GM19099 (cell line): ENCODE measurements around the gene PIP4K2B.

ENCODE experiments used
- POLR2A ChIP-seq: IDR thresholded peaks from 3 replicates; pipeline ENCODE4 v1.6.1; 2011; ENCODE audit warnings: low read depth; ENCODE audit not compliant: insufficient read length; ENCODE audit errors: extremely low read depth

Gene PIP4K2B

DNA sequence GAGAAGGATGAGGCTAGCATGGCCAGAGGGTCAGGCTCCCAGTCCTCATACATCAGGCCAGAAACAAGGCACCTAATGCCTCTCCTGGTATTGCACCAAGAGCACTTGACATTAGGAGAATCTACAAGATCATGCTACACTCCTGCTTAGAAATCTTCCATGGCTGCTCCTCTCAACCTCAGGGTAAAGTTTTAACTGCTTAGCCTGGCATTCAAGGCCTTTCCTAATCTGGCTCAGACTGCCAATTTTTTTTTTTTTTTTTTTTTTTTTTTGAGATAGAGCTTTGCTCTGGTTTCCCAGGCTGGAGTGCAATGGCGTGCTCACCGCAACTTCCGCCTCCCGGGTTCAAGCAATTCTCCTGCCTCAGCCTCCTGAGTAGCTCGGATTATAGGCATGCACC, 8.2 kb downstream of the PIP4K2B start:
- TF ChIP-seq POLR2A: no peak

GRCh38 chr17:38789185-38789584, 10.2 kb downstream of the PIP4K2B start:
- TF ChIP-seq POLR2A: no peak

GRCh38 chr17:38786372-38786771, 13.0 kb downstream of the PIP4K2B start:
- no peak for TF ChIP-seq POLR2A

DNA sequence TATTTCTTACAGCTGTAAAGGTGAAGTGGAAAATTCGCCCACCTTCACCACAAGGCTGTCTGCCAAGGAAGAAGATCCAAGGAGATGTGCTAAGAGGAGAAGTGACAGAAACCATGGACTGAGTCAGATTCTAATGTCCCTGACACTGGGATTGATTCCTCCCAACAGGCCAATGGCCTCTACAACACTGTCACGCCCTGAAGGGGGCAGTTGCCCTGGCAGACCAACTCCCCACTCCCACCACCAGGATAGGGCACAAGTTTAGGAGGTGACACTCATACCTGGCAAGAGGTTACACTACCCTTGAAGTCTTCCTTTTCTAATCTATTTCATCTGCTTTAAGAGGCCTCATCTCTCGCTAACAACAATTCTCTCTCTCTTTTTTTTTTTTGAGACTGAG, 16.1 kb downstream of the PIP4K2B start:
- TF ChIP-seq POLR2A: no peak

GRCh38 chr17:38779965-38780752, 19.2 kb downstream of the PIP4K2B start:
- no peak for TF ChIP-seq POLR2A

DNA sequence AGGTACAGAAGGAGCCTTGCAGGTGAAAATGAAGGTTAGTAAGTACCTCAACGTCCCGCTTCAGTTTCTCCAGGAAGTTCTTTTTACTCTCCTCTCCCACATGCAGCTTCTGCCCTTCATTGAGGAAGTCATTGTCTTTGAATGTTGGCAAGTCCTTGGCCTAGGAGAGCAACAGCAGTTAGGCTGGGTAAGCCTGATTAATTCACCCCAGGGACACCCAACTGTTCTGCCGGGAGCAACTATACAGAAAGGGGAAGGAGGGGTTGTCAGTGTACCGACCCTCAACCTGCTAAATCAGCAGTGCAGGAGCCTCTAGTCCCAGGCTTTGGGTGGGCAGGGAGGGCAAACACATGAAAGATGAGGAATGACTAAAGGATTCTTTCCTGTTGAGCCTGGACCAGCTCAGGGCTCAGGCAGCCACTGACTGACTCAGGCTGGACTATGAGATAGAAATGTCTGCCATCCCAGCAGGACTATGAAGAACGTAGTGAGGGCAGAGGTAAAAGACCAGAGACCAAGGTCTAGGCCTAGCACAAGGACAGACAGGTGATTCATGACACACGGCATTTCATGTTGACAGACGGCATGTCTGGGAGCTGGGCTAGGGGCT, 21.6 kb downstream of the PIP4K2B start:
- TF ChIP-seq POLR2A: no peak

- TF ChIP-seq POLR2A: no peak
These were observed 26.1 kb downstream of the PIP4K2B start for GRCh38 chr17:38773258-38773657.

DNA sequence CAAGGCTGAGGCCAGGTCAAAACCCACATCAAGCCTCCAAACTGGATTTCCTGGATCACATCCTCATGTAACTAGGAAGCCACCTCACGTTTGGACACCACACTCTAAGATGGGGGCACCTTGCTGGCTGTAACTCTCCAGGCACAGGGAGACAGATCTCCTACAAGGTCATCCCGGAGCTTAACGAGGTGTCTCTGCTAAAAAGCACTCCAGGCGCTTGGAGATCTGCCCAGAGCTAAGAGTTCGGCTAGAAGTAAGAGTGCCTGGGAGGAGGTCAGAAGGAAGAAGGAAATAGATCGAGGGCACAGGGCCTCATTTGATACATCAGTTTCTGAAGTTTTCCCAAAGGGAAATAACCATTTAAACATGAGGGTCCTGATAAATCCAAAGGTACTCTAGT, 30.9 kb downstream of the PIP4K2B start:
- no peak for TF ChIP-seq POLR2A

DNA sequence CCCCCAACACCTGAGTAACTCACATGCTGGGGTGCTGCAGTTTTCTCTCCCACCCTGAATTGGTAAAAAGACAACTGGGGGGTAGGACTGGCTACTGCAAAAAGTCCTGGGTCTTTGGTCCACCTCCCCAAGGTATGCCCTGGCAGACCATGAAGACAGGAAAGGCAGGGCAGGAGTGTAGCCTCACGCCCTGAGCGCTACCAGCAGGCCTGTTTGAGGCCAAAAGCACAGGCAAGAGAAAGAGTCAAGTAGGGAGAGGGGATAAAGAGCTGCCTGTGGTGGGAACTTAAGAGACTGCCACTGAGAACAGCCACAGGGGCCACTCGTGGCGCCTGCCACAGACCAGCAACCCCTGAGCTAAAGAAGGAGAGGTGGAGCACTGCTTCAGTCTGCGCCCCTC, 33.0 kb downstream of the PIP4K2B start:
- TF ChIP-seq POLR2A: no peak

- no peak for TF ChIP-seq POLR2A
These were observed 37.1 kb downstream of the PIP4K2B start for GRCh38 chr17:38762231-38762630.

GRCh38 chr17:38761612-38762011, 37.7 kb downstream of the PIP4K2B start:
- no peak for TF ChIP-seq POLR2A

- no peak for TF ChIP-seq POLR2A
These were observed 46.3 kb downstream of the PIP4K2B start for GRCh38 chr17:38753071-38753506.

- TF ChIP-seq POLR2A: peak; percentile 75
These were observed 46.9 kb downstream of the PIP4K2B start, which contains the start of gene PSMB3 for GRCh38 chr17:38752308-38753070. Gene PSMB3 (plus strand): TSS chr17:38752741. CDS start chr17:38752827, 86 bp downstream.

- TF ChIP-seq POLR2A: no peak
These were observed 47.5 kb downstream of the PIP4K2B start for GRCh38 chr17:38751808-38752307.

DNA sequence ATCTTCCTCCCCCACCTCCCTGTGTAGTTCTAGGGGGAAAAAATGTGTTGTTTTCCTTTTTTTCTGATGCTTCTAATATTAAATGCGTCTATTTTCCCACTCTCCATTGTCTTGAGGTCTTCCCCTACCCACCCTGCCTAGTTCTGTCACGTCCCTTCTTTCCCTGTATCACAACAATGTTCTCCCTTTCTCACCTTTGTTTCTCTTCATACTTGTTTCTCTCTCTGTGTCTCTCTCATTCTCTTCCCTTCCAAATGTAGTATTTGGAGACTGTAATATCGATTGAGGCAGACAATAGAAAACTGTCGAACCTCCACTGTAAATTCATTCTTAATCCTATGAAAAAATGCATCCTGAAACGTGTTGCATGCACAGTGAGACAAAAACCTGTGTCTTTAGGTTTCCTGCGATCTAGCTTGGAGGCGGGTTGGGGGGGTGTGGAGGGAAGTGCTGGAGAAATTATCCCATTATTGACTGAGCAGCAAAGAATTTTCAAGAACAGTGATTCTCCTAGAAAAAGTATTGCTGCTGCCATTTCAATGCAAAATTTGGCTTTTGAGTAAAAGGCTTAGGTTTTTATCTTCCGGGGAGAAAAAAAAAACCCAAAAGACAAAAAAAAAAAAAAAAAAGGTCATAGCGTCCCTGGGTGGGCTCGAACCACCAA, 48.1 kb downstream of the PIP4K2B start:
- TF ChIP-seq POLR2A: no peak

DNA sequence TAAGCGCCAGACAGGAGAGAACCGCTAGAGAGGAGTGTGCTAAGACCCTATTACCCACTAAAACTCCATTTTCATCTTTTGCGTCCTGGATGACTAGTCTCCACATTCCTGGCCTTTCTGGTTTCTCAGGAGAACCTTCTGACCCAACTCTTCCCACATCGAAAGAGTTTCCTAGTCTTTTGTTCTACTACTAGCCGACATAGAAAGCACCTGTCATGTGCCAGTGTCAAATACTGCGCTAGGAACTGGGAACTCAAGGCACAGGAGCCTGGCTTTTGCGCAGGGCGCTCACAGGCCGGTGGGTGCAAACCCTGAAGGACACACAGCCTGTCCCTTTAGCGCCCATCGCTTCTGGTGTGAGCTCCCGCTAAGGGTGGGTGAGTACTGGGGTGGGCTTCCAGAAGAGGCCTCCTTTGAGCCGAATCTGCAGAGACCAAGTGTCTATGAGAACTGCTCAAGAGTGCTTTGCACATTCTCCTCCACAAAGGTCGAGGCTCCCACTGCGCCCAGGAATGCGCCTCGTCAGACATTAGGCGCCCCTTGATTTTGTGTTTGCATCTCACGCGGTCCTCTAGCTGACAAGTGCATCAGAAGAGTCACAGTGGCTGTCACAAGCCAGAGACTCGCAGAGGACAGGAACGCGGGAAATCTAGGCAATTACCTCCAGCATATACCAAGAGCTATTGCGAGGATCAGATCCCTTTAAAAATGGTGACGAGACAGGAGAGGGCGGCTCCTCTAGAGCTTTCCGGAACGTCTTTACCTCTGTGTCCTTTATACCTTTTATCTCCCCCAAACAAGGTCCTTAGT, 48.8 kb downstream of the PIP4K2B start:
- TF ChIP-seq POLR2A: no peak
